HG02981 (cell line): ENCODE results near the gene VLDLR.

ENCODE experiments used
- ATAC-seq: cut with Tn5 transposase; IDR thresholded peaks from one replicate; pipeline ENCODE4 v1.9.1; 2021; ENCODE audit warnings: mild to moderate bottlenecking, moderate library complexity; ENCODE audit not compliant: unreplicated experiment

The VLDLR gene

DNA sequence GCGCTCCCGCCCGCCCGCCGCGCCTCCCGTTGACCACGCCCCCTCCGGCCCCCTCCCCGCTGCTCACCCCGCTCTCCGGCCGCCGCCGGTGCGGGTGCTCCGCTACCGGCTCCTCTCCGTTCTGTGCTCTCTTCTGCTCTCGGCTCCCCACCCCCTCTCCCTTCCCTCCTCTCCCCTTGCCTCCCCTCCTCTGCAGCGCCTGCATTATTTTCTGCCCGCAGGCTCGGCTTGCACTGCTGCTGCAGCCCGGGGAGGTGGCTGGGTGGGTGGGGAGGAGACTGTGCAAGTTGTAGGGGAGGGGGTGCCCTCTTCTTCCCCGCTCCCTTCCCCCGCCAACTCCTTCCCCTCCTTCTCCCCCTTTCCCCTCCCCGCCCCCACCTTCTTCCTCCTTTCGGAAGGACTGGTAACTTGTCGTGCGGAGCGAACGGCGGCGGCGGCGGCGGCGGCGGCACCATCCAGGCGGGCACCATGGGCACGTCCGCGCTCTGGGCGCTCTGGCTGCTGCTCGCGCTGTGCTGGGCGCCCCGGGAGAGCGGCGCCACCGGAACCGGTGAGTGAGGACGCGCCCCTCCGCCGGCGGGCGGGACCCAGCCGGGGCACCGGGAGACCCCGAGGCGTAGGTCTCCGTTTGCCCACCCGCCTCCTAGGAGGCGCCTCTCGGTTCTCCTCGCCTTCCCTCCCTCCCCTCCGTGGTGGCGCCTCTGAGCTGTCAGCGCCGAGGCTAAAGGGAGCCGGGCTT is at the start of gene VLDLR:
Gene VLDLR (plus strand): TSS at position 66 of the 739 bp plus-strand sequence. CDS start 403 bp downstream, at position 469.
- peak; percentile 25 for ATAC-seq

GRCh38 chr9:2574203-2574602 is 47.4 kb upstream of the VLDLR start:
- ATAC-seq: no peak

DNA sequence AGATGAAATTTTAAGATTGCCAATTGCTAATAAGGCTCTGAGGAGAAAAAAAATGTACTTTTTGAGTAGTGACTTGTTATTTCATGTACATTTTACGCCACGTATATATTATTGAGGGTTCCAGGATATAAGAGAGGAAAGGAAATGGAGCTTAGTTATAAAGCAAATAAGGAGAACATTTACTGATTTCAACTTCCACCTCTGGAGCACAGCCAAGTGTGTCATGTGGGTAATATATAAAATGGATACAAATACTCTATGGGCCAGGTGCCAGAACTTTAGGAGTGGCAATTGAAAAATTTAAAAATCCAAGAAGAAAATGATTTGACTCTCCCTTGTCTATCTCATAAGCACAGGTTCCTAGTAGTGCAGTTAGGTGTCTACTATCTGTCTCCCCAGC is 45.0 kb upstream of the VLDLR start:
- ATAC-seq: no peak

- ATAC-seq: no peak
These were observed 38.1 kb upstream of the VLDLR start for GRCh38 chr9:2583308-2584013.

DNA sequence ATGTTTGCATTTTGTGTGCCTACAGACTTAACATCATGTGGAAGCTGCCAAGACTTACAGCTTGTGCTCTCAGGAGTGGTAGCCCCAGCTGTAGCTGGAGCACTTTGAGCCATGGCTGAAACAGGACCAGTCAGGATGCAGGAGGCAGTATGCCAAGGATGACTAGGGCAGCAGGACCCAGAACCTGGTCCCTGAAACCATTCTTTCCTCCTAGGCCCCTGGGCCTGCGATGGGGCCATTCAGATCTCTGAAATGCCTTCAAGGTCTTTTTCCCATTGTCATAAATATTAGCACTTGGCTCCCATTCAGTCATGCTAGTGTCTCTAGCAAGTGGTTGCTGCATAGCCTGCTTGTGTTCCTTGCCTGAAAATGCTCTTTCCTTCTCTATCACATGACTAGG is 29.6 kb upstream of the VLDLR start:
- ATAC-seq: no peak

GRCh38 chr9:2593744-2594143 is 27.8 kb upstream of the VLDLR start:
- no peak for ATAC-seq

DNA sequence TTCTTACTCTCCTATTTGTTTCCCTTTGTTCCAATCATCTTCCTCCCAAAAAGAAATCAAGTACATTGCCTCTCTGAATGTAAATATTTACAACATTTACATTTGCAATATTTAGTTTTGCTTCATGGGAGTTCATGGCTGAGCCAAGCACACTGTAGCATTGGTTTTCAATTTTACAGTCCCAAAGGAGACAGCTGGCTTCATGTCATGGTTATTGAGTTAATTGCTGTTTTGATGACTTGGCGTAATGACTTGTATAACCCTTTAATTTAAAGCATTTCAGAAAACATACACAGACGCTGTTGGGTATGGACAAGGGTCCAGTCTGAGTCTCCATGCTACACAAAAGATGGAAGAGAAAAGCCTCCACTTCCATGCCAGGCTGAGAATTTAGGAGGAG is 25.6 kb upstream of the VLDLR start:
- no peak for ATAC-seq

DNA sequence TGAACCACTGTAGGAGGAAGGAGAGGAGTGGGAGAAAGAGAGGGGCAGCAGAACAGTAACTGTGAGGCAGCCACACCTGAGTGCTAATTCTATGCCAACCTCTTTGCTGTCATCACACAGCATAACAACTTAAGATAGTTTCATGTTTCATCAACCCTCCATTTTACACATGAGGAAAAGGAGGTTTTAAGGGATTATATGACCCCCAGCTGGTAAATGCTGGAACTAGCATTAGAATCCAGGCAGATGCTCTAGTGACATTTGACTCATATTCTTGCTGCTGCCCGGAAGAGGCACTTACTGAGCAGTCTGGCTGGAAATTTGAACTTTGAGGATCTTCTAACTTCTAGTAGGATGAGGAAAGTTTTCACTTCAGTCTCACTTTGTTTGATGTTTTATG is 24.1 kb upstream of the VLDLR start:
- ATAC-seq: no peak

GRCh38 chr9:2599896-2600295 is 21.7 kb upstream of the VLDLR start:
- ATAC-seq: no peak

DNA sequence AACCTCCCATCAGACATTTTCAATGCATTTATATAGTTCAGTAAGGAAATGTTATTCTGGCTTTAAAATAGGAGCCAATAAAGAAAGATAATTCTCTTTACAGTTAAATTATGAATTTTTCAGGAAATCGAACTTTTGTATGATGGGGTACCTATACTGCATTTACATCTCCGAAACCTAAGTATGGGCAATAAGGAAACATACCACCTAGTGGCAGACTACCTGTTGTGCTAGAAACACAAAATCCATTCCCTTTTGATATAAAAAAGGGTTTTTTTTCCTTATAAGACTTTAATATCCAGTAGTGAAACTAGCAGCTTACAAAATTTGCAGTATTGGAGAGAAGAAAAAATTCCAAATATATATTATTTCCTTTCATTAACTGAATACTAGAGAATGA is 21.3 kb upstream of the VLDLR start:
- ATAC-seq: no peak

GRCh38 chr9:2601785-2602378 is 19.7 kb upstream of the VLDLR start:
- no peak for ATAC-seq

- ATAC-seq: peak; percentile 45
These were observed 18.9 kb upstream of the VLDLR start for GRCh38 chr9:2602704-2603116.

DNA sequence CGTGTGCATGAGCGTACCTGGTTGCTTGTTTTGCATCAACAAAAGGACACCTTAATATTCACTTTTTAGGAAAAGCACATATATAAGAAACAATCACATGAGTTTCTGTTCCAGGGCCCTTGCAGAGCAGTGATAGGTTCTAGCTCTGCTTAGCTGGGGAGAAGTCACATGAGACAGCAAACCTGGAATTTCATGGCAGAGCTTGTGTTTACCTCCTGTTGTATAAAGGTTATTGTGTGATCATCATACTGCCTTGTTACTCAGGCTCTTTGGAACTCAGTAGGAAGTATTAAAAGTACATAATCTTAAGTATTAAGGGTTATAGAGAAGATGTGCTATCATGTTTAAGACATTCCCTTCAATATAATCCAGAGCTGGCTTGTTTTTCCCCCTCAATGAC is 18.0 kb upstream of the VLDLR start:
- no peak for ATAC-seq

DNA sequence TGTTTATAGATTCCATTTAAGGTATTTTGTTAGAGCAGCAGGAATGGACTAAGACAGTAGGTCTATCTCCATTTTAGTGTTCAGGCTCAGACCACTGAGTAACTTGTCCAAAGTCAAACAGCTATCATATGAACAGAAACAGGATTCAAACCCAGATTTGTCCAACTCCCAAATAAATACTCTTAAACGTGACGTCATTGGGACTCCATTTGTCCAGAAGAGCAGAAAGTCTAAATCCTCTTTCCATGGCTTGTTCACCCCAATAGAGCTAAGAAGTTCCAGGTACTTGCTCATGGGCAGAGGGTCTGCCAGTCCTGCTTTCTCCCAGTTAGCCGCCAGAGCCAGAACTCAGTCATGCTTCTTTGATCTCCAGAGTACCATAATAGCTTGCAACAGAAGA is 16.3 kb upstream of the VLDLR start:
- ATAC-seq: no peak

DNA sequence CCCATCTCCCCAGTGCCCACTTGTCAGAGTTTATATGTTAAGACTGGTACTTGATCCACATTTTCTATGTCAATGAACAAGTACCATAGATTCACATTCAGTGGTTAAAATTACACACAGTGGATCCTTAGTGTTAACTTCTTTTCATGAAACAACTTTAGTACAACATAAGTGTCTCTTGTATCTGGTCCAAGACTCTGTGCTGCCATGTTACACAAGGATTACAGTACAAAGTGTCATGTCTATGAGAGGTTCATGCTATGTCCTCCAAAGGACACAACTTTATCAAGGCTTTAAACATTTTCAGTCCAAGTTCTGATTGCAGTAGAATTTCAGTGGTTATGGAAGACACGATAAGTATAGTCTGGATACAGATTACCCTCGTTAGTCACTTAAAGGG is 13.3 kb upstream of the VLDLR start:
- no peak for ATAC-seq

DNA sequence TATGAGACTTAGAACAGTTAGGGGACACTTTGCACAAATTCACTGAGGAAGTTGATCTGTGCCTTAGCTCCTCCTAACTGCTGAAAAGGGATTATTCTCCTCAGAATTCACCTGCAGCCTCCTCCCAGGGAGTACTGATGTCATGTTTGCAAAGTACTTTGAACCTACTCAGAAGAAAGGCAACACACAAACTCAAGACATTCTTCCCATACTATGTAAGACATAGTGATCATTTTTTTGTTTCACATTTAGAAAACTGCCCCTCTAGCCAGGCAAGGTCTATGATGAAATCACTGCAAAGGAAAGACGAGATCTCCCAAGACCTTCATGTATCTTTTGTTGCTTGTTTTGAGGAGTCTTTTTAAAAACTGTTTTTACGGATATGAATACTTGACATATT is 10.6 kb upstream of the VLDLR start:
- no peak for ATAC-seq

- no peak for ATAC-seq
These were observed 9.6 kb upstream of the VLDLR start for GRCh38 chr9:2611961-2612360.

GRCh38 chr9:2613730-2614271 is 7.8 kb upstream of the VLDLR start:
- no peak for ATAC-seq

- ATAC-seq: no peak
These were observed 6.1 kb upstream of the VLDLR start for GRCh38 chr9:2615497-2615896.

DNA sequence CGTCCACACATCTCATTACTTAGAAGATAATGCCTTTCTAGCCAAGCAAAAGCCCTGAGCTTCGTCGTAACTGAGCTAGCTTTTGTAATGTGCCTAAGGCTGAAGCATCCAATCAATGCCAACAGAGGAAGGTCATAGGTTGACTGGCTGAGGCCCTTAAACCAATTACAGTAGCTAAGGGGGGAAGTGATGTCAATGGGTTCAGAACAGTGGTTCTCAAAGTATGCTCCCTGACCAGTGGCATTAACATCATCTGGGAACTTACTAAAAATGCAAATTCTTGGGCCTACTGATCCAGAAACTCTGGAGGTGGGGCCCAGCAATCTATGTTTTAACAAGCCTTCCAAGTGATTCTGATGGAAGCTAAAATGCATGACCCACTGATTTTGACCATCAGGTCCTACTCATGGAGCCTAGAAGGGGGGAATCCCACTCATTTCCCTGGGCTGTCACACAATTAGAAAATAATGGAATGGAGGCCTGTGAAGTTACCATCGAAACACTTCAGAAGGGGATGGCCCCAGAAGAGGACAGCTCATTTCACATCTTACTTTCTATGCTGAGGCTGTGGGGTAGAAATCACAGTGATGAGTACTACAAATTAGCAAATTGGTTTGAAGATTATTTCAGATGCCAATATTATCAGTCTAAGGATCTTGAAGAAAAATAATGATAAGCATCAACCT is 4.8 kb upstream of the VLDLR start:
- ATAC-seq: no peak

DNA sequence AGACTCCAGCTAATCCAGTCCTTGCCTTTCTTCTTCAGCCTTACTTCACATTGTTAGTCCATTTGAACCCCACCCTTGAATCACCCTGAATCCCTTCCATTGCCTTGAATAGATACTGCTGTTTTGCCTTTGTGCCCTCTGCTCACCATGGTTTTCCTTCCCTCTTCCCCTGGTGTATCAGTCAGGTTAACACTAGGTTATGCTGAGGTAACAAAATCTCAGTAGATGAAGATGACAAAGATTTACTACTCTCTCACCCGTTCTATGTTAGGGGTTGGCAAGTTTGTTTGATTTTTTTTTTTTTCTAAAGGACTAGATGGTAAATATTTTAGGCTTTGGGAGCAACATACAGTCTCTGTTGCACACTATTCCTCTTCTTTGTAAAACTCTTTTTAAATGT is 3.3 kb upstream of the VLDLR start:
- ATAC-seq: no peak
